Type B pancreatic cell (in vitro differentiated cells): ENCODE results near the gene AK9. TPM values are rescaled to one million over a fixed set of nuclear protein-coding genes. Genes with fewer than 3 reads are reported as not detected.
A peak's percentile ranks its signal among the peaks of the same experiment; 100 is the strongest.
"Not testable (repeated sequence)": the region's sequence is repeated elsewhere in the genome, so short reads cannot be mapped to it uniquely, and the experiment has no call there.

ENCODE experiments used
- DNase-seq: peaks from one replicate; pipeline ENCODE4 v3.0.0; 2021; ENCODE audit warnings: mixed read lengths; ENCODE audit not compliant: unreplicated experiment; ENCODE audit errors: extremely low spot score
- H3K27ac Mint-ChIP-seq: 2 replicates; pipeline ENCODE4 v1.8.0; 2021; ENCODE audit warnings: mild to moderate bottlenecking, mixed read lengths
- H3K27me3 Mint-ChIP-seq: 2 replicates; pipeline ENCODE4 v1.8.0; 2021; ENCODE audit warnings: mixed read lengths
- H3K36me3 Mint-ChIP-seq: 2 replicates; pipeline ENCODE4 v1.8.0; 2021; ENCODE audit warnings: mixed read lengths
- H3K4me1 Mint-ChIP-seq: one replicate; pipeline ENCODE4 v1.8.0; 2021; ENCODE audit warnings: mixed read lengths; ENCODE audit not compliant: unreplicated experiment
- H3K4me3 Mint-ChIP-seq: 2 replicates; pipeline ENCODE4 v1.8.0; 2021; ENCODE audit warnings: mild to moderate bottlenecking, mixed read lengths
- H3K9me3 Mint-ChIP-seq: 2 replicates; pipeline ENCODE4 v1.8.0; 2021; ENCODE audit warnings: mixed read lengths
- CTCF ChIP-seq: fragments of 200-600 bp; sonication (generic); conservative IDR thresholded peaks from 2 replicates; pipeline ENCODE4 v1.5.0; 2021; ENCODE audit warnings: antibody characterized with exemption, mild to moderate bottlenecking
- total RNA-seq: library from RNA; stranded (reverse); gene quantifications from 2 replicates; pipeline ENCODE4 v1.2.1, GENCODE V29; 2021; ENCODE audit warnings: low replicate concordance

Gene AK9
- total RNA-seq, 1 donor from 2014 or later, result 8.1 TPM

GRCh38 chr6:109695468-109695867 is 4.5 kb upstream of the AK9 start:
- TF ChIP-seq CTCF, result peak; percentile 26
- Mint-ChIP-seq H3K36me3 (peaks cover 8% of the 10 kb centered on the region), H3K27ac (no peak overlapping the region), H3K27me3 (peaks cover 3% of the 10 kb centered on the region), H3K4me3 (no peak overlapping the region), H3K9me3 (no peaks in the 10 kb centered on the region), H3K4me1 (peaks cover 7% of the 10 kb centered on the region)
- no peak for DNase-seq

GRCh38 chr6:109693111-109693510 is 2.1 kb upstream of the AK9 start:
- peaks cover 12% of the 10 kb centered on the region for H3K4me1 Mint-ChIP-seq
- peak overlapping the region; percentile 6 for H3K27ac Mint-ChIP-seq
- H3K9me3 Mint-ChIP-seq, result no peaks in the 10 kb centered on the region
- H3K4me3 Mint-ChIP-seq, result peak overlapping the region; percentile 13
- peaks cover 8% of the 10 kb centered on the region for H3K36me3 Mint-ChIP-seq
- no peak for TF ChIP-seq CTCF
- no peak for DNase-seq
- H3K27me3 Mint-ChIP-seq, result peaks cover 5% of the 10 kb centered on the region

GRCh38 chr6:109690373-109690736 is 647 bp downstream of the AK9 start:
- no peak for TF ChIP-seq CTCF
- peak overlapping the region; percentile 96 for H3K27ac Mint-ChIP-seq
- H3K27me3 Mint-ChIP-seq, result peaks cover 5% of the 10 kb centered on the region
- no peaks in the 10 kb centered on the region for H3K36me3 Mint-ChIP-seq
- H3K4me1 Mint-ChIP-seq, result peaks cover 12% of the 10 kb centered on the region
- H3K4me3 Mint-ChIP-seq, result peak overlapping the region; percentile 96
- DNase-seq, result peak; percentile 73
- no peaks in the 10 kb centered on the region for H3K9me3 Mint-ChIP-seq

GRCh38 chr6:109687271-109687761 is 3.7 kb downstream of the AK9 start:
- no peak for DNase-seq
- Mint-ChIP-seq H3K27me3 (peaks cover 5% of the 10 kb centered on the region), H3K4me3 (no peak overlapping the region), H3K27ac (no peak overlapping the region), H3K36me3 (no peaks in the 10 kb centered on the region), H3K4me1 (peaks cover 12% of the 10 kb centered on the region), H3K9me3 (no peaks in the 10 kb centered on the region)
- no peak for TF ChIP-seq CTCF

- TF ChIP-seq CTCF, result no peak
- no peak overlapping the region for H3K4me3 Mint-ChIP-seq
- no peak for DNase-seq
- peaks cover 5% of the 10 kb centered on the region for H3K27me3 Mint-ChIP-seq
- H3K36me3 Mint-ChIP-seq, result no peaks in the 10 kb centered on the region
- H3K9me3 Mint-ChIP-seq, result peaks cover 2% of the 10 kb centered on the region
- H3K27ac Mint-ChIP-seq, result no peak overlapping the region
- H3K4me1 Mint-ChIP-seq, result peaks cover 8% of the 10 kb centered on the region
These were observed 4.3 kb downstream of the AK9 start for GRCh38 chr6:109686566-109687265.

GRCh38 chr6:109678661-109679505 is 12.1 kb downstream of the AK9 start:
- not testable (repeated sequence) for H3K4me1 Mint-ChIP-seq, H3K27ac Mint-ChIP-seq, H3K9me3 Mint-ChIP-seq, H3K27me3 Mint-ChIP-seq, H3K36me3 Mint-ChIP-seq, DNase-seq
- peak overlapping the region; percentile 45 for H3K4me3 Mint-ChIP-seq
